Stimulated activated CD8-positive, alpha-beta memory T cell treated with anti-CD3 and anti-CD28 coated beads, Interleukin-12 subunit alpha, Interleukin-12 subunit beta, amount 100 ng/mL, for 4 hours (primary cell): ENCODE data around the gene ZNF316.
"Not testable (repeated sequence)": the region's sequence is repeated elsewhere in the genome, so short reads cannot be mapped to it uniquely, and the experiment has no call there.

ENCODE experiments used
- DNase-seq: peaks from one replicate; pipeline ENCODE4 v3.0.0-alpha.2; 2020; ENCODE audit warnings: low read depth

The ZNF316 gene

DNA sequence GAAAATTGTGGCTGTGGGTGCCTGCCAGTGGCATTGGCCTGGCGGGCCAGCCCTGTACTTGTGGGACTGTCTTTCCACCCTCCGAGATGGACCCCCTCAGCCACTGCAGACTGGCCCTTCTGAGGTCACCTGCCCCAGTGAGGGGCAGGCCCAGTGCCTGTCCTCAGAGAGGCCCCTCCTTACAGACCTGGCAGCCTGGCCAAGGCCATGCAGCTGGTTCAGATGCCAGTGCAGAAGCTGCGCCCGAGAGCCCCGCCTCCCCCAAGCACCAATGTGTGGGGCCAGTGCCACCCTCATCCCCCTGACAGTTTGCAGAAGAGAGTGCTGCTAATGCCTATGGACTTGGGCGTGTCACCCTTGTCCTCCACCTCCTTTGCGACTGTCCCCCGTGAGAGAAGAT is 10.0 kb downstream of the ZNF316 start:
- DNase-seq = no peak

- DNase-seq = no peak
Observed at GRCh38 chr7:6647541-6647940, 10.4 kb downstream of the ZNF316 start.

DNA sequence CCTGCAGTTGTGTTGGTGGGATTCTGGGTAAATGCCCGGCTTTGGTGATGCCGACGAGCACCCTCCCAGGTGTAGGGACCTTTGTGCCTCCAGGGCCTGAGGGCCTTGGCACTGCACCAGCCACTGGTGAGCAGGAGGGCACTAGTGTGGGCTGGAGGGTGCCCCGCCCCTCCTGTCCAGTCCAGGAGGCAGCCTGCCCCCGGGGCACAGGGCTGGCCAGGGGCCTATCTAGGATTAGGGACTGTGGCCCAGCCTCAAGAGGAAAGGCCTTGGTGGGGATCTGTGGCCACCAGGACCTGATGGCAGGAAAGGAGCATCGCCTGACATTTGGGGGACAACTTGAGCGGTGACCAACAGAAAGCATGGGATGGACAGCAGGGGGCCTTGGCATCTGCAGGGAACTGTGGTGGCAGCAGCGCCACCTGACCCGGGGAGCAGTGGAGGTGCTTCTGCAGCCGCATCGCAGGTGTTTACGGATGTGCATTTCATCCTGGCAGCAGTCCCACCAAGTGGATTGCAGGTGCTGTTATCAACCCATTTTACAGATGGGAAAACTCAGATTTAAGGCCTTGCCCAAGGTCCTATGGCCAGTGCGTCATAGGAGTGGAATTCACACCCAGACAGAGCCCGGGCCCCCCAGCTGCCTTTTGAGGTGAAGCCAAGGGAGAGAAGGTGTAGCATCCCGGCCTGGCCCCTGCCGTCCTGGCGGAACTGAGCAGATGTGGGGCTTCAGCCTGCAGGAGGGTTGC is 11.1 kb downstream of the ZNF316 start:
- DNase-seq = no peak

DNA sequence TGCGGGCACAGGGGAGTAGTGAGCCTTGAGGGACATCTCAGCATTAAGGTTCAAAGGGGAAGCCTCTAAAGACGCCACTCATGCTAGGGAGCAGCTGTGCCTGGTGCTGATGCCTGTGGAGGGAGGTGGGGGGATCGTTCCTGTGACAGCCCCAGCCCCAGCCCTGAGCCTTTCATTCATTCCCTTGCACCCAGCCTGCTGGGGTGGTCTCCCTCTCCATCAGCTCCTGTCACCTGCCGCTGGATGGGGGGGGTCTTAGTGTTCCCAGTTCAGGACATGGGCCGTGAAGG is 11.6 kb downstream of the ZNF316 start:
- DNase-seq = no peak

GRCh38 chr7:6649241-6649961 is 12.3 kb downstream of the ZNF316 start:
- DNase-seq = no peak

DNA sequence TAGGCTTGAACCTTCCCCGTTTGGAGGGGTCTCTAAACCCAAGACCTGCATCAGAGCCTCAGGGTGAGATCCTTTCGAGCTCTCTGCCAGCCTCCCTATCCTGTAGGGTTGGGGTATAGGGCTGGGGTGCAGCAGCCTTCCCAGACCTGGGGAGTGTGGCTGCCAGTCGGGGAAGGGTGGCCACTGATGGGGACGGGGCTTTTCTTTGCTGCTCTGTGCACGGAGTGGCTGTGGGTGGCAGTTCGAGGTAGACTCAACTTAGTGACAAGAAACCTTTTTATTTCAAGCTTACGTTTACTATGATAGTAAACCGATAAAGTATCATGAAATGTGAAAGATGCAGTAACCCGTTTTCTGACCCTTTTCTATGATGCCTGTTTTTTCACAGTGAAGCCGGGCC is 13.0 kb downstream of the ZNF316 start:
- no peak for DNase-seq

GRCh38 chr7:6650521-6651011 is 13.4 kb downstream of the ZNF316 start:
- no peak for DNase-seq

GRCh38 chr7:6651851-6652445 is 14.8 kb downstream of the ZNF316 start:
- DNase-seq = no peak

GRCh38 chr7:6652446-6653011 is 15.4 kb downstream of the ZNF316 start:
- no peak for DNase-seq

GRCh38 chr7:6653071-6654003 is 16.2 kb downstream of the ZNF316 start:
- no peak for DNase-seq

GRCh38 chr7:6654113-6654841 is 17.2 kb downstream of the ZNF316 start:
- DNase-seq = no peak

GRCh38 chr7:6654842-6655610 is 17.9 kb downstream of the ZNF316 start:
- no peak for DNase-seq

- DNase-seq = no peak
Observed at GRCh38 chr7:6655636-6656385, 18.7 kb downstream of the ZNF316 start.

DNA sequence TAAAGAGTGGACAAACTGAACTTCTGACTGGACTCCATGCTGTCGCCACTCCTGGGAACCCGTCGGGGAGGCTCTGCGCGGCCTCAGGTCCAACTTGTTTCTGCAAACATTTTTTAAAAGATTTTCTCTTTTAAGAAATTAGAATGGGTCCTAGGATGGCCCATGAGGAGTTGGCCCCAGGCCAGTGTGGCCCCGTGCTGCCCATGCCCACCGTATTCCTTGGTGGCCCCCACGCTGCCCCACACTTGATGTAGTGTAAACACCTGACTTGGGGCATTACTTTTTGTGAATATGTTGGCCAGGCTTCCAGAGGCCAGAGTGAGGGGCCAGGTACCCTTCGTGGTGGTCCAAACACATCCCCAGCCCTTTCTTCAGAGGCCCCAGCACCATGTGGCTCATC is 19.3 kb downstream of the ZNF316 start:
- no peak for DNase-seq

DNA sequence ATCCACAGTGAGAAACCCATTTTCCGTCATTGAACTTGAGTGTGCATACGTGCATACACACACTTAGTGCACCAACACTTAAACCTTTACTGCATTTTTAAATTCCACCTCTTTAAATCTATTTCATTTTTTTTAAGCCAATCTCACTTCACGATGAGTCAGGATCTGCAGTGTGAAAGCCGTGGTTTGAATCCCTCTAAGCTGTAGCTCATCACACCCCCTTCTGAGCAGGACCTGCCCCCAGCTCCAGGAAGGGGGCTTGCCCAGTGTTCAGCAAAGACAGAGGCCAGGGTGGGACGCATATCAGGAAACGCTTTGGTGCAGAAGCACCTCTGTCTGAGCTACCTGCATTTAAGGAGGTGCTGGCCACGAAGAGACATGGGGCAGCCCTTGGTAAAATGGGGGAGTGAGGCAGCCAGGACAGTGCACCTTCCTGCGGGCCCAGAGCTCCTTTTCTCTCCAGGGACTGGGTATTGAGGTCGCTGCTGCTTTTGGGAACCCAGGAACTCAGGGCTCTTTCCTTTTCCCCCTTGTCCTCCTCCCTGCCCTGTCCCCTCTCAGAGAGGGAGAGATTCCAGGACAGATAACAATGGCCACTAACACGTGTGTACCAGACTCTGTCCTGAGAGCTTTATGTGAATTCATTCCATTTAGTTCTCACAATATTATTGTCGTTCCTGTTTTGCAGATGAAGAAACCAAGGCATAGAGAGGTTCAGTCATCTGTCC is 21.7 kb downstream of the ZNF316 start:
- no peak for DNase-seq

GRCh38 chr7:6670851-6671250 is 33.7 kb downstream of the ZNF316 start:
- not testable (repeated sequence) for DNase-seq

DNA sequence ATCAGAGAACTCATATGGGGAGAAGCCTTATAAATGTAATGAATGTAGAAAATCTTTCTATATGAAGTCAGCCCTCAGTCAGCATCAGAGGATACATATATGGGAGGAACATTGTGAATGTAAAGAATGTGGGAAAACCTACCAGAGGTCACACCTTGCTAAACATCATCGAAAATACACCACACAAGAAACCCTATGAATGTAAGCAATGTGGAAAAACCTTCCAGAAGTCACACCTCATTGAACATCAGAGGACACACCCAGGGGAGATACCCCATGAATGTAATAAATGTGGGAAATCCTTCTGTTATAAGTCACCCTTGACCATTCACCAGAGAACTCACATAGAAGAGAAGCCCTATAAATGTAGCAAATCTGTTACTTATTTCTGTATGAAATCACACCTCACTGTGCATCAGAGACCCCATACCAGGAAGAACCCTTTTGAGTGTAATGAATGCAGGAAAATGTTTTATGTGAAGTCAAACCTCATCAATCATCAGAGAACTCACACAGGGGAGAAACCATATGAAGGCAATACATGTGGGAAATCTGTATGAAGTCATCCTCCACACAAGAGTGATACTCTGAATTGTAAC is 38.8 kb downstream of the ZNF316 start:
- no peak for DNase-seq

GRCh38 chr7:6680146-6680545 is 43.0 kb downstream of the ZNF316 start:
- DNase-seq = no peak

- DNase-seq = no peak
Observed at GRCh38 chr7:6691103-6691502, 54.0 kb downstream of the ZNF316 start.
